OCI-LY7 (cell line): Measurements from ENCODE around the gene GOLGA6L10. TPM values are rescaled to one million over a fixed set of nuclear protein-coding genes. Genes with fewer than 3 reads are reported as not detected.

Source experiments
- BruUV-seq: library from RNA; stranded (reverse); fragments of 400-500 nt; replicated peaks from 2 replicates; lab custom pipeline; 2021; lab: Mats Ljungman, UMichigan
- CTCF ChIA-PET: fragments of 300-600 bp; sonication (Branson Sonifier 250); formaldehyde crosslinking; loops from one replicate; lab custom pipeline; 2022; ENCODE audit warnings: antibody characterized with exemption; ENCODE audit not compliant: unreplicated experiment; lab: Charles Lee
- POLR2A ChIA-PET: fragments of 300-600 bp; sonication (Branson Sonifier 250); formaldehyde crosslinking; loops from one replicate; lab custom pipeline; 2022; ENCODE audit warnings: antibody characterized with exemption; lab: Charles Lee
- DNase-seq: peaks from one replicate; pipeline ENCODE4 v3.0.0-alpha.2; 2015; ENCODE audit warnings: low spot score
- H2AFZ ChIP-seq: fragments of 200-600 bp; sonication (generic), shearing (Covaris generic); 2 replicates; pipeline ENCODE4 v1.6.1; 2014; ENCODE audit warnings: mild to moderate bottlenecking, antibody characterized with exemption, low read length, moderate library complexity
- H3K27ac ChIP-seq: fragments of 200-600 bp; sonication (generic); 2 replicates; pipeline ENCODE4 v1.5.1; 2014; ENCODE audit warnings: mixed run types, low read depth, mild to moderate bottlenecking, moderate library complexity, low read length, inconsistent platforms; ENCODE audit not compliant: poor library complexity, severe bottlenecking
- H3K36me3 ChIP-seq: fragments of 200-600 bp; sonication (generic); 2 replicates; pipeline ENCODE4 v1.6.1; 2014; ENCODE audit warnings: mild to moderate bottlenecking, antibody characterized with exemption, low read length, moderate library complexity, mixed read lengths; ENCODE audit not compliant: insufficient read depth
- H3K4me1 ChIP-seq: fragments of 200-600 bp; sonication (generic); 2 replicates; pipeline ENCODE4 v1.5.1; 2014; ENCODE audit warnings: mild to moderate bottlenecking, low read length; ENCODE audit not compliant: insufficient read depth, poor library complexity, severe bottlenecking
- H3K4me2 ChIP-seq: fragments of 200-600 bp; sonication (generic); 2 replicates; pipeline ENCODE4 v1.6.1; 2014; ENCODE audit warnings: mild to moderate bottlenecking, low read length
- H3K4me3 ChIP-seq: fragments of 200-600 bp; sonication (generic); 2 replicates; pipeline ENCODE4 v1.5.1; 2014; ENCODE audit warnings: mild to moderate bottlenecking, low read depth, low read length; ENCODE audit not compliant: poor library complexity, severe bottlenecking
- H3K79me2 ChIP-seq: fragments of 200-600 bp; sonication (generic); 2 replicates; pipeline ENCODE4 v1.6.1; 2016; ENCODE audit warnings: low read depth, mild to moderate bottlenecking, low read length, moderate library complexity, mixed read lengths; ENCODE audit not compliant: insufficient read depth
- H3K9me2 ChIP-seq: fragments of 200-600 bp; sonication (generic); 2 replicates; pipeline ENCODE4 v1.6.1; 2016; ENCODE audit warnings: mild to moderate bottlenecking, low read length, mixed read lengths; ENCODE audit not compliant: insufficient read depth
- H3K9me3 ChIP-seq: fragments of 200-600 bp; sonication (generic); 2 replicates; pipeline ENCODE4 v1.6.1; 2014; ENCODE audit warnings: mild to moderate bottlenecking, mixed run types, low read length, mixed read lengths
- H4K20me1 ChIP-seq: fragments of 200-600 bp; sonication (generic); 2 replicates; pipeline ENCODE4 v1.6.1; 2014; ENCODE audit warnings: mild to moderate bottlenecking, antibody characterized with exemption, low read length, moderate library complexity, mixed read lengths; ENCODE audit not compliant: insufficient read depth
- CTCF ChIP-seq: fragments of 200-600 bp; sonication (generic); conservative IDR thresholded peaks from 2 replicates; pipeline ENCODE4 v1.5.1; 2014; ENCODE audit warnings: mild to moderate bottlenecking, antibody characterized with exemption, low read length, moderate library complexity, mixed read lengths
- EZH2phosphoT487 ChIP-seq: fragments of 200-600 bp; sonication (generic); IDR thresholded peaks from 2 replicates; pipeline ENCODE4 v1.6.1; 2018; ENCODE audit warnings: low read depth, borderline replicate concordance, mild to moderate bottlenecking, mixed run types, antibody characterized with exemption, low read length, moderate library complexity, mixed read lengths
- intact Hi-C: fragments of 100-400 bp; cut with micrococcal nuclease; formaldehyde crosslinking; loops from one replicate; pipeline ENCODE4 v1.10.0; 2022; ENCODE audit not compliant: unreplicated experiment
- total RNA-seq, 2 experiments: library from RNA; depleted of rRNA in 1 of 2; stranded (reverse); fragments of >200 nt in 1 of 2; shearing (Covaris generic) in 1 of 2; gene quantifications; 2 replicates each; pipeline ENCODE4 v1.2.3, GENCODE V29; 2014 to 2022

The GOLGA6L10 gene
- total RNA-seq, 2 experiments from 2014 or later: 0.49 TPM; not detected in 1

- DNase-seq: no peak
Measured at GRCh38 chr15:82305621-82306048, 43.6 kb downstream of the GOLGA6L10 start.

GRCh38 chr15:82304778-82305090 is 44.5 kb downstream of the GOLGA6L10 start:
- no TSS peak for BruUV-seq
- Histone ChIP-seq H4K20me1 (no peaks in the 10 kb centered on the region), H3K4me3 (no peak overlapping the region), H3K79me2 (no peaks in the 10 kb centered on the region), H3K4me1 (no peaks in the 10 kb centered on the region), H3K9me2 (no peaks in the 10 kb centered on the region), H3K36me3 (no peaks in the 10 kb centered on the region), H2AFZ (no peak overlapping the region), H3K27ac (no peak overlapping the region), H3K9me3 (no peaks in the 10 kb centered on the region), H3K4me2 (no peak overlapping the region)
- ChIA-PET POLR2A (no interaction called here), CTCF (no interaction called here)
- TF ChIP-seq EZH2phosphoT487 (no peak), CTCF (no peak)
- no peak for DNase-seq
- intact Hi-C loops: no loop called here

More at GRCh38 chr15:82305621-82306048, 43.6 kb downstream of the GOLGA6L10 start:
- Histone ChIP-seq H4K20me1 (no peaks in the 10 kb centered on the region), H3K36me3 (no peaks in the 10 kb centered on the region), H3K27ac (no peak overlapping the region), H3K9me3 (no peaks in the 10 kb centered on the region), H3K9me2 (no peaks in the 10 kb centered on the region), H2AFZ (no peak overlapping the region), H3K4me3 (no peak overlapping the region), H3K4me2 (no peak overlapping the region), H3K4me1 (no peaks in the 10 kb centered on the region), H3K79me2 (no peaks in the 10 kb centered on the region)
- ChIA-PET POLR2A (no interaction called here), CTCF (no interaction called here)
- no peak for TF ChIP-seq CTCF
- no peak for TF ChIP-seq EZH2phosphoT487
- intact Hi-C loops: no loop called here
- BruUV-seq: no TSS peak

- ChIA-PET CTCF (no interaction called here), POLR2A (interaction anchor here (0.6 kb wide), 1 partner anchor 258 kb away, joined by 5 read pairs; no protein-coding TSS in a partner anchor)
- H3K27ac ChIP-seq: no peak overlapping the region
- no peak overlapping the region for H3K4me3 ChIP-seq
- H3K9me2 ChIP-seq: no peaks in the 10 kb centered on the region
- TF ChIP-seq EZH2phosphoT487: no peak
- TF ChIP-seq CTCF: no peak
- intact Hi-C loops: no loop called here
- no peaks in the 10 kb centered on the region for H3K4me1 ChIP-seq
- H3K9me3 ChIP-seq: no peaks in the 10 kb centered on the region
- H4K20me1 ChIP-seq: no peaks in the 10 kb centered on the region
- no TSS peak for BruUV-seq
- no peak overlapping the region for H3K4me2 ChIP-seq
- H3K36me3 ChIP-seq: no peaks in the 10 kb centered on the region
- H2AFZ ChIP-seq: no peak overlapping the region
- no peak for DNase-seq
- no peaks in the 10 kb centered on the region for H3K79me2 ChIP-seq
Measured at GRCh38 chr15:82303956-82304777, 45.1 kb downstream of the GOLGA6L10 start.
